Stomach (tissue), 9 donors: ENCODE results near the gene COTL1. TPM values are rescaled to one million over a fixed set of nuclear protein-coding genes. Genes with fewer than 3 reads are reported as not detected.

ENCODE experiments used
- DNase-seq, 2 donors: peaks; one replicate each; pipeline versions ENCODE4 v3.0.0 to v3.0.0-alpha.2; 2013 to 2019
- H3K27ac ChIP-seq, 5 donors: fragments of 200-600 bp in 4 of 5; sonication (generic) in 4 of 5; one replicate each; pipeline ENCODE4 v1.5.1; 2013 to 2019; ENCODE audit warnings: mild to moderate bottlenecking in 1 of 5, moderate library complexity in 1 of 5
- H3K27me3 ChIP-seq, 3 donors: fragments of 200-600 bp; sonication (generic); one replicate each; pipeline ENCODE4 v1.5.1; 2017 to 2019; ENCODE audit warnings: mixed run types in 1 of 3
- H3K36me3 ChIP-seq, 4 donors: fragments of 200-600 bp; sonication (generic); 1 replicate in 3 of 4; 2 replicates in 1 of 4; pipeline ENCODE4 v1.5.1; 2016 to 2019
- H3K4me1 ChIP-seq, 4 donors: fragments of 200-600 bp; sonication (generic); one replicate each; pipeline ENCODE4 v1.5.1; 2016 to 2019
- H3K4me3 ChIP-seq, 4 donors: fragments of 200-600 bp; sonication (generic) in 3 of 4; one replicate each; pipeline ENCODE4 v1.5.1; 2016 to 2019; ENCODE audit warnings: mild to moderate bottlenecking in 1 of 4
- H3K9me3 ChIP-seq, 4 donors: fragments of 200-600 bp; sonication (generic); one replicate each; pipeline ENCODE4 v1.5.1; 2016 to 2019
- EP300 ChIP-seq: sonication (generic); formaldehyde crosslinking; IDR thresholded peaks from one replicate; pipeline ENCODE4 v1.6.1; 2017; ENCODE audit warnings: antibody characterized with exemption
- POLR2A ChIP-seq, 4 donors: fragments of 450-650 bp; IDR thresholded peaks; one replicate each; pipeline ENCODE4 v1.6.1; 2016; ENCODE audit warnings: antibody characterized with exemption in 4 of 4, control low read depth in 2 of 4, mild to moderate bottlenecking in 1 of 4, moderate library complexity in 1 of 4
- POLR2AphosphoS5 ChIP-seq, 3 donors: sonication (generic); formaldehyde crosslinking; IDR thresholded peaks; one replicate each; pipeline ENCODE4 v1.6.1; 2016; ENCODE audit warnings: antibody characterized with exemption in 3 of 3
- WGBS, 5 donors: extraction: QIAGEN DNeasy Blood & Tissue Kit in 3 of 5; methylation state at CpG; one replicate each; pipeline versions ENCODE4 v1.1.5 to v1.1.7; 2013 to 2018; 5-methylcytosine and 5-hydroxymethylcytosine counted together
- intact Hi-C: fragments of 100-400 bp; cut with DNase I; formaldehyde crosslinking; loops from one replicate; pipeline ENCODE4 v1.15.1; 2023; ENCODE audit warnings: low total_unique reads
- polyA plus RNA-seq, 3 donors: library from polyadenylated mRNA; stranded (reverse); fragments of 200-250 nt; gene quantifications; one replicate each; pipeline ENCODE4 v1.2.3, GENCODE V29; 2013
- total RNA-seq, 5 donors: library from RNA; depleted of rRNA; stranded (reverse); fragments of >200 nt; gene quantifications; one replicate each; pipeline versions ENCODE4 v1.1.0 to v1.2.3, GENCODE V29; 2014 to 2016
- TF ChIP-seq, protein P1 (sequence below), 7 experiments: fragments of 450-650 bp in 4 of 7; fragments of 200-600 bp in 3 of 7; sonication (generic) in 3 of 7; IDR thresholded peaks; one replicate each; pipeline ENCODE4 v1.5.1; 2016 to 2019; ENCODE audit warnings: antibody characterized with exemption in 7 of 7, control low read depth in 2 of 7, mild to moderate bottlenecking in 1 of 7
- donor health status: healthy with polysubstance abuse.
- donor health status: Bipolar disorder and iron deficiency.
- donor health status: healthy.

COTL1 gene
- total and polyA plus RNA-seq, 8 donors, result 40.3 to 187 (median 177) TPM

DNA sequence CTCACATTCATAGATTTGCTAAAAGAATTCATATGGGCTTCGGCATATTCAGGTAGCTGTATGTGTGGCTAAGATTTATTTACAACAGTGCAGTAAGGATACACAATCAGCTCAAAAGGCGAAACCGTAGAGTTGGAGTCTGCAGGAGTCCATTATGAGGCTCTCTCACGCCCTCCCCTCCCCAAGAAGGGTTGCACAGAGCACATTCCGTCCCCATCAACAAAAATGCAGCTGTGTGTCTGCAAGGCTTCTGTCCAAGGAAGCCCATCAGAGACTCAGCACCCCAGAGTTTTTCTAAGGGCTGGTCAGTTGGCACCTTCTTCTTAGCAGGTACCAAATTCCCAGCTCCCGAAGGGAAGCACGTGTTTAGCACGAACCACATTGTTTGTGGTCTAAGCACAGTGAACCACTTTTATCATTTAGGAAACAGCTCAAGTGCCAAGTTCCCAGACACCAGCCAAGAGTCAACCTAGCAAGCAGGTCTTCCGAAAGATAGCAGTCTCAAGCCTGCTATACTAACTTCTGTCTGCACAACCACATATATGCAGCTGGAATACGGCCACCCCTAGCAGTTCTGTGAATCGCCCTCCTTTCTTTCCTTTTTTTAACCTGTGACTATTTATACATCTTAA lies 84.9 kb downstream of the COTL1 start:
- peak overlapping the region; percentile 44 to 80 (median 73) for H3K27ac ChIP-seq
- intact Hi-C loops, result no loop called here
- no peaks in the 10 kb centered on the region for H3K27me3 ChIP-seq
- peaks cover 0 to 10% (median 0%) of the 10 kb centered on the region in 4 donors for H3K9me3 ChIP-seq
- peaks cover 13 to 28% (median 25%) of the 10 kb centered on the region in 4 donors for H3K4me1 ChIP-seq
- TF ChIP-seq, protein P1, sequence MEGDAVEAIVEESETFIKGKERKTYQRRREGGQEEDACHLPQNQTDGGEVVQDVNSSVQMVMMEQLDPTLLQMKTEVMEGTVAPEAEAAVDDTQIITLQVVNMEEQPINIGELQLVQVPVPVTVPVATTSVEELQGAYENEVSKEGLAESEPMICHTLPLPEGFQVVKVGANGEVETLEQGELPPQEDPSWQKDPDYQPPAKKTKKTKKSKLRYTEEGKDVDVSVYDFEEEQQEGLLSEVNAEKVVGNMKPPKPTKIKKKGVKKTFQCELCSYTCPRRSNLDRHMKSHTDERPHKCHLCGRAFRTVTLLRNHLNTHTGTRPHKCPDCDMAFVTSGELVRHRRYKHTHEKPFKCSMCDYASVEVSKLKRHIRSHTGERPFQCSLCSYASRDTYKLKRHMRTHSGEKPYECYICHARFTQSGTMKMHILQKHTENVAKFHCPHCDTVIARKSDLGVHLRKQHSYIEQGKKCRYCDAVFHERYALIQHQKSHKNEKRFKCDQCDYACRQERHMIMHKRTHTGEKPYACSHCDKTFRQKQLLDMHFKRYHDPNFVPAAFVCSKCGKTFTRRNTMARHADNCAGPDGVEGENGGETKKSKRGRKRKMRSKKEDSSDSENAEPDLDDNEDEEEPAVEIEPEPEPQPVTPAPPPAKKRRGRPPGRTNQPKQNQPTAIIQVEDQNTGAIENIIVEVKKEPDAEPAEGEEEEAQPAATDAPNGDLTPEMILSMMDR (IDR thresholded peaks at IDR 0.05), result no peak
- no peak for TF ChIP-seq EP300
- peak in 1 of 3 donors; percentile 14 for TF ChIP-seq POLR2AphosphoS5 (IDR thresholded peaks at IDR 0.05)
- no peak for TF ChIP-seq POLR2A (IDR thresholded peaks at IDR 0.05)
- WGBS, 5 donors, result 61 to 80% (median 69%) methylated on average over 11 of the region's 11 CpGs
- no peak overlapping the region for H3K4me3 ChIP-seq
- no peaks in the 10 kb centered on the region for H3K36me3 ChIP-seq
- DNase-seq, result no peak

DNA sequence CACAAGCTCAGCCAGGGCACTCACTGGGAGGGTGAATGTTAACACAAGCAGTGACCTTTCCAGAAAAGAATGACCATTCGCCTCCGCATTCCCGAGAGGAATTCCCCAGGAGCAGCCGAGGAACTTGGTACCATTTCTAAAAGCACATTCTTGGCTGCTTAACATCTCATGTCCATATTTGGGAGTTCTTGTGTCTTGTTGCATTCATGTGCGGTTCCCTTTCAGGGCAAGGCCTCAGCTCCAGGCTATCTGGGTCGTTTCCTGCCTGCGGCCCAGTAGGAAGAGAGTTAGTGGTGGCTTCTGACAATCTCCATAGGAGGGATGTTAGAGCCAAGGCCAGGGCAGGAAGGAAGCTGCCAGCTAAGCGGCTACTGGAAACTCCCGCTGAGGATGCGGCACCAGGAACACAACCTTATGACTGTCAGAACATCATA lies 85.6 kb downstream of the COTL1 start:
- WGBS, 5 donors, result 28 to 59% (median 47%) methylated on average over 10 of the region's 10 CpGs
- H3K27ac ChIP-seq, result peak overlapping the region; percentile 65 to 80 (median 73)
- no peaks in the 10 kb centered on the region for H3K27me3 ChIP-seq
- H3K9me3 ChIP-seq, result peaks cover 0 to 10% (median 0%) of the 10 kb centered on the region in 4 donors
- no peaks in the 10 kb centered on the region for H3K36me3 ChIP-seq
- peaks cover 18 to 34% (median 32%) of the 10 kb centered on the region in 4 donors for H3K4me1 ChIP-seq
- DNase-seq, result peak in 1 of 2 donors; percentile 83
- TF ChIP-seq POLR2AphosphoS5 (IDR thresholded peaks at IDR 0.05) (peak; percentile 35 to 70 (median 52)), POLR2A (IDR thresholded peaks at IDR 0.05) (no peak), EP300 (no peak)
- TF ChIP-seq, protein P1 (IDR thresholded peaks at IDR 0.05), result no peak
- intact Hi-C loops, result no loop called here
- H3K4me3 ChIP-seq, result no peak overlapping the region

DNA sequence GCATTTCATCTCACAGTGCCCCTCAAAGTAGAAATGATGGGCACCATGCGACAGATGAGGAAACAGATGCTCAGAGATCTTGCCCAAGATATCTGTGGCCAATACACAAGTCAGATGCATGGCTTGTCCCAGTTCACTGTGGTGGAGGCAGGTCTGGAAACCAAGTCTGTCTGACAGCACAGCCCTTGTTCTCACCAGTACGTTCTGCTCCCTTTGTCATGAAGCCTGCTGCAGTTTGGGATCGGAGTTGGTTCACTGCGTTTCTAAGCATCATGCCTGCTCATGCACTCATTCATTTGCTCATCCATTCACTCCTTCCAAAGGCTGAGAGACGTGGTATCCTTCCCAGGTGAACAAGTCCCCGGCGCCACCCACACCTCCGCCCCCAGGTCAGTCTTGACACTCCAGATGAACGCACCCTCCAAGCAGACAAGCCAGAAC lies 86.2 kb downstream of the COTL1 start:
- H3K9me3 ChIP-seq, result peaks cover 0 to 10% (median 0%) of the 10 kb centered on the region in 4 donors
- H3K27ac ChIP-seq, result peak overlapping the region in 4 of 5 donors; percentile 65 to 80 (median 74)
- TF ChIP-seq EP300 (no peak), POLR2A (IDR thresholded peaks at IDR 0.05) (no peak), POLR2AphosphoS5 (IDR thresholded peaks at IDR 0.05) (no peak)
- TF ChIP-seq, protein P1 (IDR thresholded peaks at IDR 0.05), result no peak
- no peaks in the 10 kb centered on the region for H3K27me3 ChIP-seq
- intact Hi-C loops, result no loop called here
- H3K4me3 ChIP-seq, result no peak overlapping the region
- no peaks in the 10 kb centered on the region for H3K36me3 ChIP-seq
- 71 to 83% (median 74%) methylated on average over 9 of the region's 9 CpGs for WGBS, 5 donors
- no peak for DNase-seq
- H3K4me1 ChIP-seq, result peaks cover 24 to 40% (median 37%) of the 10 kb centered on the region in 4 donors

DNA sequence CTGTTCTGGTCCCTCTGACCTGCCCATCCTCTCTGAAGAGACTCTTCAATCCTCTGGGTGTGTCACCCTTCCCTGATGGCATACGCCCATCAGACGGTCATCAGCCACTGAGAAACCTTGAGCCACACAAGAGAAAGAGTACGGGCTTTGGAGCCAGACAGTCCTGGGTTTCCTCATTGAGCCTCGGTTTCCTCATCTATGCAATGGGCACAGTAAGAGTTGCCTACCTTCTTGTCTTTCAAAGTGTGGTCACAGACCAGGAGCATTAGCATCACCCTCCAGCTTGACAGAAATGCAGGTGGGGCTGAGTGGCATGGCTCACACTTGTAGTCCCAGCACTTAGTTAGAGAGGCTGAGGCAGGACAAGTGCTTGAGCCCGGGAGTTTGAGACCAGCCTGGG lies 87.3 kb downstream of the COTL1 start:
- H3K36me3 ChIP-seq, result no peaks in the 10 kb centered on the region
- H3K9me3 ChIP-seq, result peaks cover 0 to 10% (median 0%) of the 10 kb centered on the region in 4 donors
- H3K27me3 ChIP-seq, result no peaks in the 10 kb centered on the region
- TF ChIP-seq EP300 (no peak), POLR2AphosphoS5 (IDR thresholded peaks at IDR 0.05) (no peak), POLR2A (IDR thresholded peaks at IDR 0.05) (no peak)
- TF ChIP-seq, protein P1 (IDR thresholded peaks at IDR 0.05), result no peak
- intact Hi-C loops, result no loop called here
- WGBS, 5 donors, result 83 to 95% (median 94%) methylated on average over 5 of the region's 5 CpGs
- H3K4me3 ChIP-seq, result no peak overlapping the region
- peaks cover 28 to 45% (median 41%) of the 10 kb centered on the region in 4 donors for H3K4me1 ChIP-seq
- H3K27ac ChIP-seq, result no peak overlapping the region
- no peak for DNase-seq
